Neural progenitor cell (in vitro differentiated cells): ENCODE data around the gene GPR68. TPM values are rescaled to one million over a fixed set of nuclear protein-coding genes. Genes with fewer than 3 reads are reported as not detected.
A peak's percentile ranks its signal among the peaks of the same experiment; 100 is the strongest.
"Not testable (repeated sequence)": the region's sequence is repeated elsewhere in the genome, so short reads cannot be mapped to it uniquely, and the experiment has no call there.

Experiments used
- DNase-seq: peaks from one replicate; pipeline ENCODE4 v3.0.0-alpha.2; 2016; ENCODE audit warnings: low spot score
- H2AFZ ChIP-seq: fragments of 200-600 bp; sonication (generic); replicated peaks from 2 replicates; pipeline ENCODE4 v1.6.1; 2016; ENCODE audit warnings: antibody characterized with exemption
- H3F3A ChIP-seq: fragments of 200-600 bp; sonication (generic); 2 replicates; pipeline ENCODE4 v1.6.1; 2016; ENCODE audit warnings: antibody characterized with exemption, low read depth
- H3K27ac ChIP-seq: fragments of 200-600 bp; sonication (generic); 2 replicates; pipeline ENCODE4 v1.5.1; 2016; ENCODE audit warnings: mild to moderate bottlenecking
- H3K27me3 ChIP-seq: fragments of 200-600 bp; sonication (generic); 2 replicates; pipeline ENCODE4 v1.6.1; 2016; ENCODE audit warnings: mild to moderate bottlenecking, moderate library complexity
- H3K36me3 ChIP-seq: fragments of 200-600 bp; sonication (generic); 2 replicates; pipeline ENCODE4 v1.5.1; 2016
- H3K4me1 ChIP-seq: fragments of 200-600 bp; sonication (generic); 2 replicates; pipeline ENCODE4 v1.6.1; 2016; ENCODE audit warnings: mixed run types
- H3K4me2 ChIP-seq: fragments of 200-600 bp; sonication (generic); 2 replicates; pipeline ENCODE4 v1.6.1; 2016
- H3K4me3 ChIP-seq: fragments of 200-600 bp; sonication (generic); 2 replicates; pipeline ENCODE4 v1.5.1; 2016
- H3K79me2 ChIP-seq: fragments of 200-600 bp; sonication (generic); 2 replicates; pipeline ENCODE4 v1.6.1; 2016; ENCODE audit warnings: low read depth
- H3K9ac ChIP-seq: fragments of 200-600 bp; sonication (generic); 2 replicates; pipeline ENCODE4 v1.6.1; 2016
- H3K9me3 ChIP-seq: fragments of 200-600 bp; sonication (generic); 2 replicates; pipeline ENCODE4 v1.5.1; 2016; ENCODE audit warnings: low read depth
- H4K20me1 ChIP-seq: fragments of 200-600 bp; sonication (generic); 2 replicates; pipeline ENCODE4 v1.6.1; 2016; ENCODE audit warnings: low read depth
- H3K27ac Mint-ChIP-seq: 3 replicates; pipeline ENCODE4 v1.8.0; 2021; ENCODE audit warnings: mixed read lengths
- H3K27me3 Mint-ChIP-seq: 2 replicates; pipeline ENCODE4 v1.8.0; 2022; ENCODE audit warnings: low read depth, mild to moderate bottlenecking, inconsistent platforms, moderate library complexity, mixed read lengths; ENCODE audit not compliant: insufficient read depth
- H3K36me3 Mint-ChIP-seq: 3 replicates; pipeline ENCODE4 v1.8.0; 2021; ENCODE audit warnings: mixed read lengths
- H3K4me1 Mint-ChIP-seq: 3 replicates; pipeline ENCODE4 v1.8.0; 2021; ENCODE audit warnings: mixed read lengths
- H3K4me3 Mint-ChIP-seq: 3 replicates; pipeline ENCODE4 v1.8.0; 2021; ENCODE audit warnings: mild to moderate bottlenecking, moderate library complexity, mixed read lengths
- H3K9me3 Mint-ChIP-seq: 3 replicates; pipeline ENCODE4 v1.8.0; 2020; ENCODE audit warnings: mixed read lengths
- EZH2 ChIP-seq: fragments of 200-600 bp; sonication (generic); IDR thresholded peaks from 2 replicates; pipeline ENCODE4 v1.6.1; 2017; ENCODE audit warnings: antibody characterized with exemption, mild to moderate bottlenecking, moderate library complexity
- EZH2phosphoT487 ChIP-seq: fragments of 200-600 bp; sonication (generic); IDR thresholded peaks from 2 replicates; pipeline ENCODE4 v1.6.1; 2017; ENCODE audit warnings: antibody characterized with exemption
- total RNA-seq: library from RNA; depleted of rRNA; stranded (reverse); fragments of >200 nt; gene quantifications from 2 replicates; pipeline ENCODE4 v1.2.3, GENCODE V29; 2015; ENCODE audit warnings: low replicate concordance
- TF ChIP-seq, protein P1 (sequence below): fragments of 200-600 bp; sonication (generic); IDR thresholded peaks from 2 replicates; pipeline ENCODE4 v1.5.1; 2017; ENCODE audit warnings: antibody characterized with exemption, mild to moderate bottlenecking

The GPR68 gene
- total RNA-seq, 1 donor from 2014 or later = not detected

DNA sequence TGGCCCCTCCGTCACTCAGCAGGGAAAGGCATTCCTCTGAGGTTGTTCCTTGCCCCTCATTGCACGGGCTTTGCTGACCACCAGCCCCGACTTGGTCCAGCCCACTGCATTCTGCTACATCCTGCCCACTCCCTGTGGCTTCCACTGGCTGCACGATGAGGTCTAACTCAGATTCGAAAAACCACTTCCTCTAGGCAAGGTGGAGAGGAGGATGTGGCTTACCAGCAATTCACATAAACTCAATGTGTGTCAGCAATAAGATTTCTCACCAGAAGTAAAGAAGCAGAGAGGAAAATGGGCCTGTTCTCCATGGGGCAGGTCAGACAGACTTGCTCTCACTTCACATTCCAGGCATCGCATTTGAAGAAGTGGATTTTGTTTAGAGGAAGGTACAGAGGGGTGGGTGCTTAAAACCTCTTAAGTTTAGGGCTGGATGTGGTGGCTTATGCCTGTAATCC is 14.7 kb downstream of the GPR68 start:
- no peak overlapping the region for H3K27ac Mint-ChIP-seq
- TF ChIP-seq EZH2phosphoT487 (no peak), EZH2 (no peak)
- Histone ChIP-seq H3K79me2 (no peaks in the 10 kb centered on the region), H4K20me1 (no peaks in the 10 kb centered on the region), H3F3A (no peaks in the 10 kb centered on the region), H3K9me3 (no peaks in the 10 kb centered on the region), H3K9ac (no peak overlapping the region), H3K36me3 (no peaks in the 10 kb centered on the region), H2AFZ (no peak overlapping the region), H3K27ac (no peak overlapping the region), H3K4me3 (no peak overlapping the region), H3K4me2 (no peak overlapping the region), H3K4me1 (no peaks in the 10 kb centered on the region), H3K27me3 (no peaks in the 10 kb centered on the region)
- no peak for DNase-seq
- H3K9me3 Mint-ChIP-seq = peaks cover 10% of the 10 kb centered on the region
- peaks cover 2% of the 10 kb centered on the region for H3K27me3 Mint-ChIP-seq
- peaks cover 4% of the 10 kb centered on the region for H3K4me1 Mint-ChIP-seq
- no peak overlapping the region for H3K4me3 Mint-ChIP-seq
- peaks cover 17% of the 10 kb centered on the region for H3K36me3 Mint-ChIP-seq

DNA sequence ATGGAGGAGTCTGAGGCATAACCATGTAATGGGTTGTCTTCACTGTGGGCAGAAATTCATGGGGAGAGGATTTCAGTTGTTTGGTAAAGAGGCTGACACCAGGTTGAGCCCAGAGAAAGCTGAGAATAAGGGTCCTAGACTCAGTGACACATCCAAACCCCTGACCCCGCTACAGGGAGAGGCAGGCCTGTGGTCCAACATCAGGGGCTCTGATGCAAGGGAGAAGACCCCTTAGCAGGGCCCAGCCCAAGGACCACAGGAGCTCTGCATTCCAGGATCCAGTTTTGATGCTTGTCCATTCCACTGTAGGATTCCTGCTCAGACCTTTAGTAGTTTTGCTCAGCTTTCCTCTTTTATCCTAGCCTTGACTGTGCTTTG is 15.5 kb downstream of the GPR68 start:
- H3K27ac Mint-ChIP-seq = peak overlapping the region; percentile 54
- no peak overlapping the region for H3K4me3 ChIP-seq
- no peak overlapping the region for H3K4me3 Mint-ChIP-seq
- no peaks in the 10 kb centered on the region for H3K4me1 ChIP-seq
- H3F3A ChIP-seq = no peaks in the 10 kb centered on the region
- TF ChIP-seq EZH2phosphoT487 (no peak), EZH2 (no peak)
- TF ChIP-seq, protein P1, sequence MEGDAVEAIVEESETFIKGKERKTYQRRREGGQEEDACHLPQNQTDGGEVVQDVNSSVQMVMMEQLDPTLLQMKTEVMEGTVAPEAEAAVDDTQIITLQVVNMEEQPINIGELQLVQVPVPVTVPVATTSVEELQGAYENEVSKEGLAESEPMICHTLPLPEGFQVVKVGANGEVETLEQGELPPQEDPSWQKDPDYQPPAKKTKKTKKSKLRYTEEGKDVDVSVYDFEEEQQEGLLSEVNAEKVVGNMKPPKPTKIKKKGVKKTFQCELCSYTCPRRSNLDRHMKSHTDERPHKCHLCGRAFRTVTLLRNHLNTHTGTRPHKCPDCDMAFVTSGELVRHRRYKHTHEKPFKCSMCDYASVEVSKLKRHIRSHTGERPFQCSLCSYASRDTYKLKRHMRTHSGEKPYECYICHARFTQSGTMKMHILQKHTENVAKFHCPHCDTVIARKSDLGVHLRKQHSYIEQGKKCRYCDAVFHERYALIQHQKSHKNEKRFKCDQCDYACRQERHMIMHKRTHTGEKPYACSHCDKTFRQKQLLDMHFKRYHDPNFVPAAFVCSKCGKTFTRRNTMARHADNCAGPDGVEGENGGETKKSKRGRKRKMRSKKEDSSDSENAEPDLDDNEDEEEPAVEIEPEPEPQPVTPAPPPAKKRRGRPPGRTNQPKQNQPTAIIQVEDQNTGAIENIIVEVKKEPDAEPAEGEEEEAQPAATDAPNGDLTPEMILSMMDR = no peak
- no peak overlapping the region for H3K27ac ChIP-seq
- H3K9me3 ChIP-seq = no peaks in the 10 kb centered on the region
- H3K27me3 ChIP-seq = no peaks in the 10 kb centered on the region
- no peak for DNase-seq
- H3K36me3 ChIP-seq = no peaks in the 10 kb centered on the region
- peaks cover 4% of the 10 kb centered on the region for H3K4me1 Mint-ChIP-seq
- H3K27me3 Mint-ChIP-seq = peaks cover 2% of the 10 kb centered on the region
- peaks cover 7% of the 10 kb centered on the region for H3K9me3 Mint-ChIP-seq
- no peaks in the 10 kb centered on the region for H3K79me2 ChIP-seq
- no peak overlapping the region for H2AFZ ChIP-seq
- no peaks in the 10 kb centered on the region for H4K20me1 ChIP-seq
- H3K9ac ChIP-seq = no peak overlapping the region
- H3K4me2 ChIP-seq = no peak overlapping the region
- H3K36me3 Mint-ChIP-seq = peaks cover 18% of the 10 kb centered on the region

DNA sequence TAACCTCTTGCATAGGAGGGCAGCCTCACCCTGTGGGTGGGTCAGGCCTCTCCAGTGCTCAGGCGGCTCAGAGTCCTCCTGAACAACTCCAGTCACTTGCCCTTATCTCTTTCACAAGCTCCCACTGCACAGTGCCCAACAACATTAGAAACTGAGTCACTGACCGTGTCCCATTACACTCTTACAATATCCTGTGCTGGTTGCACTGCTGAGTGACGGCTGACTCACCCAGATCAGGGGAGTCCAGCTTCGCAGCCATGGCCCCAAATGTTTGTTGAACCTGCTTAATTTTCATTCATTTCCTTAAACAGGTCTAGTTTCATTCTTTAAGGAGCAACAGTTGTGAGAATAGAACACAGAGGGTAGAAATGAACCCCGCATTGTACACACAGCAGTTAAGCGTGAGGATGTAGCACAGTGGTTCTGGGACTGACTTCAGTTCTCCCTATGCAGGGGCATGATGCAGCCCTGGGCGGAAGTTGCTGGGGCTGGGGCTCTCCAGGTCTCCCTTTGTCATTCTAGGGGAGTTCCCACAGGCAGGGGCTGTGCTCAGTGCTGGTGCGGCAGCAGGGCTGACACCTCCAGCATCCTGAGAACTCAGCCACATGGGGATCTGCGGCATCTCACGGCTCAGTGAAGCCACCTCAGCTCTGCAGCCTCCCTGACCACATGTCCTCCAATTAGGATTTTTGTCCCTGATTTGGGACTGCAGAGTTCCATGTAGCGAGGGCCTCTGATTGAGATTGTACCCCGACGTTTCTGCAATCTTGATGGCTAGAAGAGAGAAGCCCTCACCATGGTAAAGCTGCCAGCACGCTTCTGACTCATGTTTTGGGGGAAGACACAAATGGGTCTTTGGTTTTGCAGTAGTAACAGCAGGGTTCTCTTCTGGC is 16.1 kb downstream of the GPR68 start:
- no peaks in the 10 kb centered on the region for H3K9me3 ChIP-seq
- H3K4me1 ChIP-seq = no peaks in the 10 kb centered on the region
- H3K4me3 ChIP-seq = no peak overlapping the region
- H3F3A ChIP-seq = no peaks in the 10 kb centered on the region
- Mint-ChIP-seq H3K27me3 (peaks cover 2% of the 10 kb centered on the region), H3K4me3 (no peak overlapping the region), H3K36me3 (peaks cover 18% of the 10 kb centered on the region), H3K9me3 (peaks cover 7% of the 10 kb centered on the region), H3K4me1 (peaks cover 4% of the 10 kb centered on the region), H3K27ac (no peak overlapping the region)
- TF ChIP-seq, protein P1 = no peak
- TF ChIP-seq EZH2phosphoT487 (no peak), EZH2 (no peak)
- no peak overlapping the region for H3K27ac ChIP-seq
- H2AFZ ChIP-seq = no peak overlapping the region
- DNase-seq = no peak
- no peak overlapping the region for H3K9ac ChIP-seq
- H3K4me2 ChIP-seq = no peak overlapping the region
- no peaks in the 10 kb centered on the region for H3K27me3 ChIP-seq
- no peaks in the 10 kb centered on the region for H3K36me3 ChIP-seq
- no peaks in the 10 kb centered on the region for H3K79me2 ChIP-seq
- H4K20me1 ChIP-seq = no peaks in the 10 kb centered on the region

DNA sequence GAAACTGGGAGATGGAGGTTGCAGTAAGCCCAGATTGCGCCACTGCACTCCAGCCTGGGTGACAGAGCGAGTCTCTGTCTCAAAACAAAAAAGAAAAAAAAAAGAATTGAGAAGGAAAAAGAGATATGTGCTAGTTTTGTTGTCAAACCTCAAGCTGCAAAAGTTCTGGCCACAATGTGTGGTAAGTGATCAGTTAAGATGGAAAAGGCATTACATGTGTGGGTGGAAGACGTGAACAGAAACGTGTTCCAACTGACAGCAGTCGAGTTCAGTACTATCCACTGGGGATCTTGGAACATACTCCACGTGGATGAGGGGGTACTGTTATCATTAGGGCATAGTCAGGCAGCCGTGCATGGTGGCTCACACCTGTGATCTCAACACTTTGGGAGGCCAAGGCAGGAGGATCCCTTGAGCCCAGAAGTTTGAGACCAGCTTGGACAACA is 17.3 kb downstream of the GPR68 start:
- Histone ChIP-seq H4K20me1 (no peaks in the 10 kb centered on the region), H3K27ac (no peak overlapping the region), H3K4me3 (no peak overlapping the region), H3K36me3 (no peaks in the 10 kb centered on the region), H3K27me3 (no peaks in the 10 kb centered on the region), H3F3A (no peaks in the 10 kb centered on the region), H3K4me1 (no peaks in the 10 kb centered on the region), H2AFZ (no peak overlapping the region), H3K9ac (no peak overlapping the region), H3K4me2 (no peak overlapping the region), H3K79me2 (no peaks in the 10 kb centered on the region), H3K9me3 (no peaks in the 10 kb centered on the region)
- H3K4me1 Mint-ChIP-seq = no peaks in the 10 kb centered on the region
- DNase-seq = no peak
- TF ChIP-seq, protein P1 = no peak
- no peak for TF ChIP-seq EZH2phosphoT487
- TF ChIP-seq EZH2 = no peak
- peaks cover 4% of the 10 kb centered on the region for H3K9me3 Mint-ChIP-seq
- H3K27ac Mint-ChIP-seq = no peak overlapping the region
- peaks cover 2% of the 10 kb centered on the region for H3K27me3 Mint-ChIP-seq
- peaks cover 15% of the 10 kb centered on the region for H3K36me3 Mint-ChIP-seq
- no peak overlapping the region for H3K4me3 Mint-ChIP-seq

DNA sequence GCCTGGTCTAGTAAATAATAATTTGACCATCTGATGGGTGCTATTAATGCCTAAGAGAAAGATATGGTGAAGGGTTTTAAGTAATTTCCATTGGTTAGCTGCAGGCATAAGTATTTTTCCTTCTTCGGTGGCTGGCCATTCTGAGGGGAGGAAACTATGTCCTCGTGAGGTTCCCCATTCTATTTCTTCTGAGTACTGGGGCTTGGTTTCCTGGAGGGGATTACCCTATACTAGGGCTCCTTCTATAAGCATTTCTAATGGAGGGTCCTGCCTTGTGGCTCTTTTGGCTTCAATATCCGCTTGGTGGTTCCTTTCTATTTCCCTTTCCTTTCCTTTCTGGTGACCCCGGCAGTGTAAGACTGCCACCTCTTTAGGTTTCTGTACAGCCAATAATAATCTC is 18.1 kb downstream of the GPR68 start:
- not testable (repeated sequence) for H3K27ac ChIP-seq, H3K9ac ChIP-seq, H3K4me2 ChIP-seq, H3K4me3 Mint-ChIP-seq, DNase-seq, H4K20me1 ChIP-seq, H3K9me3 ChIP-seq, H3K4me1 ChIP-seq, H3K79me2 ChIP-seq, H3K9me3 Mint-ChIP-seq, H3F3A ChIP-seq, H3K4me3 ChIP-seq, H3K27me3 ChIP-seq, H3K27ac Mint-ChIP-seq, H3K4me1 Mint-ChIP-seq, H2AFZ ChIP-seq, H3K27me3 Mint-ChIP-seq, H3K36me3 ChIP-seq
- peaks cover 18% of the 10 kb centered on the region for H3K36me3 Mint-ChIP-seq
